ENCODE results near the gene GRIFIN. TPM values are rescaled to one million over a fixed set of nuclear protein-coding genes. Genes with fewer than 3 reads are reported as not detected.
"Not testable (repeated sequence)": the region's sequence is repeated elsewhere in the genome, so short reads cannot be mapped to it uniquely, and the experiment has no call there.

GRIFIN gene
- total and polyA plus RNA-seq, 2 donors = not detected

DNA sequence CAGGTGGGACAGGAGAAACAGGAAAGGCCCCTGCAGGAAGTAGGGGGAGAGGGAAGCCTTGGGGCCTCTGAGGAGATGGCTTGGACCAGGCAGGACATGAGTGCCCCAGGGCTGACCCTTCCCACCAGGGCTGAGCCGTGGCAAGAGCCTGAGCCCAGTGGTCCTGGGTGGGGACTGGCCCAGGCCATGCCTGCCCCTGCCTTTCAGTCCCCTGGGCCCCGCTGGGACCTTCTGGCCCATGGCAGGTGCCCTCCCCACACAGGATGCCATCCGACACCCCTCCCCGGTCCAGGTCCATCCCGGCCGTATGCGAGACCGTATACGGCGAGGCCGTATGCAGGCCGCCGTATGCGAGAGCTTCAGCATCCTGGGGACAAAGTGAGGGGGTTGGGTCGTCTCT, 2.0 kb downstream of the GRIFIN start:
- Histone ChIP-seq H3K4me3 (ENCODE audit: low read depth, low read length) (no peak overlapping the region), H3K36me3 (ENCODE audit: insufficient read depth) (no peaks in the 10 kb centered on the region), H3K4me1 (ENCODE audit: insufficient read depth) (no peaks in the 10 kb centered on the region), H3K27ac (ENCODE audit: low read depth) (no peak overlapping the region)
- WGBS = 76% methylated on average over 15 of the region's 15 CpGs
- DNase-seq (ENCODE audit: extremely low spot score) = no peak

DNA sequence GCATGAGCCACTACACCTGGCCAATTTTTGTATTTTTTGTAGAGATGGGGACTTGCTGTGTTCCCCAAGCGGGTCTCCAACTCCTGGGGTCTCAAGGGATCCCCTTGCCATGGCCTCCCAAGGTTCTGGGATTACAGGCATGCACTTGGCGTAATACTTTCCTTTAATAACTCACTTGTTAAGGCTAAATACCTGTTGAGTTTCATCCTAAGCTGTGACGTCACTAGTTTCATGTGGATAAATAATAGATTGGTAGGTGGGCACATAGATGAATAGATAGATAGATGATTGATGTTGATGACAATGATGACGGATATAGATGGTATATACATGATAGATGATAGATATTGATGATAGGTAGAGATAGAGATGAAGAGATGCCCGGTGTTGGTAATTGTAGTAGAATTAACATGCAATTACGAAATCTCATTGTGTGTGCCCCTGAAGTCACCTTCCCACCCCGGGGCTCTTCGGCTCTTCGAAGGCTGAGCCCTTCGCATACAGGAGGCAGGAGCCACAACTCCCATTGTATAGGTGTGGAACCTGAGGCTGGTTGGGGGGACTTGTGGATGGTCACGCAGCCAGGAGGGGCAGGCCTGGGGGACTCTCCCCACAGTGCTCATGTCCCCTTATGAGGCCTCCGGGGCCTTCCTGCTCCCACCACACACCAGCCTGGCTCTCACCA, 2.6 kb downstream of the GRIFIN start:
- 79% methylated on average over 12 of the region's 12 CpGs for WGBS
- Histone ChIP-seq H3K27ac (ENCODE audit: low read depth) (no peak overlapping the region), H3K4me3 (ENCODE audit: low read depth, low read length) (no peak overlapping the region), H3K4me1 (ENCODE audit: insufficient read depth) (no peaks in the 10 kb centered on the region), H3K36me3 (ENCODE audit: insufficient read depth) (no peaks in the 10 kb centered on the region)
- no peak for DNase-seq (ENCODE audit: extremely low spot score)

DNA sequence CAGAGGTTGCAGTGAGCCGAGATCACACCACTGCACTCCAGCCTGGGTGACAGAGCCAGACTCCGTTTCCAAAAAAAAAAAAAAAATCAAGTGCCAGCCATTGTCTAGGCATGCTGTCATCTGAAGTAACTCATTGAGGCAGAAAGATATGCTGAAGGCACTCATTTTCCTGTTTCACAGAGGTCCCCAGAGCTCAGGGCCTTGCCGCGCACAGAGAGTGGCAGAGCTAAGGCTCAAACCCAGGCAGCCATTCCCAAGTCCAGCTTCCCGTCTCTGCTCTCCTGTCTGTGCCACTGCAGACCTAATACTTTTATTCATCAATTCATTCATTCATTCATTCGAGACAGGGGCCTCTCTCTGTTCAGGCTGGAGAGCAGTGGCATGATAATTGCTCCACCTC, 3.5 kb downstream of the GRIFIN start:
- Histone ChIP-seq H3K36me3 (ENCODE audit: insufficient read depth) (no peaks in the 10 kb centered on the region), H3K4me3 (ENCODE audit: low read depth, low read length) (no peak overlapping the region), H3K27ac (ENCODE audit: low read depth) (no peak overlapping the region), H3K4me1 (ENCODE audit: insufficient read depth) (no peaks in the 10 kb centered on the region)
- 91% methylated on average over 6 of the region's 6 CpGs for WGBS
- no peak for DNase-seq (ENCODE audit: extremely low spot score)

DNA sequence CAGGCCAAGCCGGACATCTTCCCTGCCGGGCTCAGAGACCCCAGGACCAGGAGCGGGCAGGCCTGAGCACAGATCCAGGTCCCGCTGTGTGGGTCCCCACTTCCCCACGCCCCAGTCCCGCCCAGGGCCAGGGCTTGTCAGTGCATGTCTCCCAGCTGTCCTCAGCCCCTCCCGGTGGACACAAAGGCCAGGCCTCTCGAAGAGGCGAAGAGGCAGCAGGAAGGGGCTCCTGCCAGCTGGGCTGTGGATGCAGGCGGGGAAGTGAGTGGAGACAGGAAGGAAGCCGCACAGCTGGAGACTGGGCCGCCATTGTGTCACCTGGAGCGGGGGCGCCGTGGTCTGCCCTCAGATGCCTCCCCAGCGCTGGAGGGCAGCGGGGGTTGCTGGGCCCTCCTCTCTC, 4.8 kb downstream of the GRIFIN start:
- Histone ChIP-seq H3K36me3 (ENCODE audit: insufficient read depth) (no peaks in the 10 kb centered on the region), H3K4me1 (ENCODE audit: insufficient read depth) (no peaks in the 10 kb centered on the region), H3K27ac (ENCODE audit: low read depth) (peak overlapping the region; percentile 53), H3K4me3 (ENCODE audit: low read depth, low read length) (no peak overlapping the region)
- DNase-seq (ENCODE audit: extremely low spot score) = peak; percentile 36
- 25% methylated on average over 17 of the region's 17 CpGs for WGBS

DNA sequence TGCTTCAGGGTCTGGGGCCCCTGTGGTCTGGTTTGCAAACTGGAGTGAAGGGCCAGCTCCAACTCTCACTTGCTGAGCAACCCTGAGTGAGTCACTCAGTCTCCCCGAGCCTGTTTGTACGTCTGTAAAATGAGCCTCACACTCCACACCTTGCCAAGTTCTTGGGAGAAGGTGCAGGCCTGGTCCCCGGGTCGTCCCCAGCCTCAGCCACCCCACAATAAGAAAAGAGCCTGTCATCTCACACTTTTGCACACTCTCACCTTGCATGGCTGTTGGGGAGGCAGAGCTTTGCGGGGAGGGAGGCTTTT, 5.2 kb downstream of the GRIFIN start:
- no peak for DNase-seq (ENCODE audit: extremely low spot score)
- Histone ChIP-seq H3K4me3 (ENCODE audit: low read depth, low read length) (no peak overlapping the region), H3K4me1 (ENCODE audit: insufficient read depth) (no peaks in the 10 kb centered on the region), H3K27ac (ENCODE audit: low read depth) (peak overlapping the region; percentile 16), H3K36me3 (ENCODE audit: insufficient read depth) (no peaks in the 10 kb centered on the region)
- 32% methylated on average over 5 of the region's 5 CpGs for WGBS

DNA sequence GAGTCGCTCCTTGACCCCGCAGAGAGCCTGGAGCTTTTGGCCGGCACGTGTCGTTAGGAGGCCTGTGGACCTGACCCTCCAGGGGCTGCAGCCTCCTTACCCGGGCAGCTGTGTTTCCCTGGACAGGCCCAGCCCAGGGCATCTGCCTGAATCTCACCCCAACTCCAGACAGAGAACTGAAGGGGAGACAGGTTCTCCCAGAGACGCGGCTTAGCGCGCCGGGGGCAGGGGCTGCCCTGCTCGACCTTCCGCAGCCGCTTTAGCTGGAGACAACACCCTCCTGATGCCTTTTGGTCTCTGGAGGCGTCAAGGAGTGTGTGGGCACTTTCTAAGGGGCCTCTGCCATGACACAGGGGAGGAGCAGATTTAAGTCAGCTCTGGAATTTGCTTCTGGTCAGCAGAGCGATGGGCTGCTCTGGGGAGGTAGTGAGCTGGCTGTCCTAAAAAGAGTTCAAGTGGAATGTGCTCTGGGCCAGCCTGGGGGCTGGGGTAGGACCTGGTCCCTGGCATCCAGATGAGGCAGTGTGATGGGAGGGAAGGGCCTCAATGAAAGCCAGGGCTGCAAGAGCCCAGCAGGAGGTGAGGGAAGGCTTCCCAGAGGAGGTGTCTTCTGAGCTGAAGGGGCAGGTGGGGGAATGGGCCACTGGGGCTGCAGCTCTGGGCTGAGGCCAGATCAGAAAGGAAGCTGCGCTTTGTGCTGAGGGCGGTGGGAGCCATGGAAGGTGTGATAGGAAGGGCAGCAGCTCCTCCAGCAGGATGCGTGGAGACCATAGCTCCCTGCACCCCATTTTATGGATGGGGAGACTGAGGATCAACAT, 5.8 kb downstream of the GRIFIN start:
- no peak for DNase-seq (ENCODE audit: extremely low spot score)
- H3K27ac ChIP-seq (ENCODE audit: low read depth) = no peak overlapping the region
- H3K4me1 ChIP-seq (ENCODE audit: insufficient read depth) = no peaks in the 10 kb centered on the region
- WGBS = 80% methylated on average over 19 of the region's 19 CpGs
- H3K36me3 ChIP-seq (ENCODE audit: insufficient read depth) = no peaks in the 10 kb centered on the region
- H3K4me3 ChIP-seq (ENCODE audit: low read depth, low read length) = no peak overlapping the region

DNA sequence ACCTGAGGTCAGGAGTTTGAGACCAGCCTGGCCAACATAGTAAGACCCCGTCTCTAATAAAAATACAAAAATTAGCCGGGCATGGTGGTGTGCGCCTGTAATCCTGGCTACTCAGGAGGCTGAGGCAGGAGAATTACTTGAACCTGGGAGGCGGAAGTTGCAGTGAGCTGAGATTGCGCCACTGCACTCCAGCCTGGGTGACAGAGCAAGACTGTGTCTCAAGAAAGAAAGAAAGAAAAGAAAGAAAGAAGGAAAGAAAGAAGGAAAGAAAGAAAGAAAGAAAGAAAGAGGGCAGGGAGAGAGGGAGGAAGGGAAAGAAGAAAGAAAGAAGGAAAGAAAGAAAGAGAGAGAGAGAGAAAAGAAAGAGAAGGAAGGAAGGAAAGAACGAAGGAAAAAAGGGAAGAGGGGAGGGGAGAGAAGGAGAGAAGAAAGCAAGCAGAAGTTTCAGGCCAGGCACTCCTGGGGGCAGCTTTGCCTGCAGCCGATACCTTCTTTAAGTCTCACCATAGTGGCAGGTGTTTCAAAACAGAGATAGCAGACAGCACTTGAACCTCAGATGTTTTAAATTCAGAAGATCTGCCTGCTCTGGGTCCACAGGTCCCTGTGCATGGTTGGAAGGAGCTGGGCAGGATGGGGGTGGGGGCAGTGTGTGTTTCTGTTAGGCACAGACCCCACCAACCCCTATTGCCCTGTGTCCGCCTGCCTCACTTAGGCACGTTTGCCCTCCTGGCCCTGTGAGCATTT, 6.6 kb downstream of the GRIFIN start:
- H3K36me3 ChIP-seq (ENCODE audit: insufficient read depth); H3K4me3 ChIP-seq (ENCODE audit: low read depth, low read length); H3K27ac ChIP-seq (ENCODE audit: low read depth); DNase-seq (ENCODE audit: extremely low spot score); H3K4me1 ChIP-seq (ENCODE audit: insufficient read depth): not testable (repeated sequence)
- WGBS = 86% methylated on average over 9 of the region's 9 CpGs

DNA sequence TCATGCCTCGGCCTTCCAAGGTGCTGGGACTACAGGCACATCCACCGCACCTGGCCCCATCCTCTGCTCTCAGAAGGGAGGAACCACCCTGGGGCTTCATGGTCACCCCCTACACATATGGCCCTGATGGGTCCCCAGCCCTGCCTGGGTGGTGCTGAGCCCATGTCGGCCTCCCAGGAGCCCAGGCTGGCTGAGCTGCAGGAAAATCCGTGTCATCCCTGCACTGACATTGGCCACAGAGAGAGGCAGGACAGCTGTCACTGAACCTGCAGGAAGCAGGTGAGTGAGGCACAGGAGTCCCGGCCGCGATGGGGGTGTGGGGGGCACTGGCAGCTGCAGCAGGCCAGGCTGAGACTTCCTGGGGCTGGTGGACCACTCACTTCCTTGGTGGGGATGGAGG, 8.0 kb downstream of the GRIFIN start:
- no peak for DNase-seq (ENCODE audit: extremely low spot score)
- Histone ChIP-seq H3K4me3 (ENCODE audit: low read depth, low read length) (no peak overlapping the region), H3K27ac (ENCODE audit: low read depth) (no peak overlapping the region), H3K4me1 (ENCODE audit: insufficient read depth) (no peaks in the 10 kb centered on the region), H3K36me3 (ENCODE audit: insufficient read depth) (no peaks in the 10 kb centered on the region)
- 73% methylated on average over 7 of the region's 7 CpGs for WGBS

DNA sequence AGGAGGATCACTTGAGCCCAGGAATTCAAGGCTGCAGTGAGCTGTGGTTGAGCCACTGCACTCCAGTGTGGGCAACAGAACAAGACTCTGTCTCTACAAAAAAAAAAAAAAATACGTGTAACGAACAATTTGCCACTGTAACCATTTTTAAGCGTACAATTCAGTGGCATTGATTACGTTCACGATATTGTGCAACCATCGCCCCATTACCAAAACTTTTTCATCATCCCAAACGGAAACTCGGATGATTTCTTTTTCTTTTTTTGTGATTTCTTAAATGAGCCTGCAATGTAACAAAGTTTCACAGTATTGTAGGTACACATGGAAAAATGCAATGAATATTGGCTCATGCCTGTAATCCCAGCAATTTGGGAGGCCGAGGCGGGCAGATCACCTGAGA, 9.5 kb downstream of the GRIFIN start:
- no peak for DNase-seq (ENCODE audit: extremely low spot score)
- Histone ChIP-seq H3K4me1 (ENCODE audit: insufficient read depth) (no peaks in the 10 kb centered on the region), H3K36me3 (ENCODE audit: insufficient read depth) (no peaks in the 10 kb centered on the region), H3K4me3 (ENCODE audit: low read depth, low read length) (no peak overlapping the region), H3K27ac (ENCODE audit: low read depth) (no peak overlapping the region)
- WGBS = 93% methylated on average over 10 of the region's 10 CpGs

DNA sequence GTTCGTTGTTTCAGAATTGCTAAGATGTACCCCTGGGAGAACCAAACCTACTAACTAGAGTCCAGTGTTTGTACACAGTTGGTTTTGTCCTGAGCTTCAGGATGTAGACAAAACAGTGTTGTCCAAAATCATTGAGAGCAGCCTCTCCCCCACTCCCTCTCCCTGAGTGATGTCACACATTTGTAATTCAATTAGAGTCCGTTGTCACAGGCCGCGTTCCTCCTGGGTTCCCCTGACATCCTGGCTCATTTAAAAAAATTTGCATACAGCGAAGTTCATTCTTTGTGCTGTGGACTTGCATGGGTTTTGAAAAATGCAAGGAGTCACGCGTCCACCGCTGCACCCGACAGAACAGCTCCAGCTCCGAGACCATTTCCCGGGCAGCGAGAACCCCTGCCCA, 10.3 kb downstream of the GRIFIN start:
- DNase-seq (ENCODE audit: extremely low spot score) = no peak
- H3K4me3 ChIP-seq (ENCODE audit: low read depth, low read length) = no peak overlapping the region
- H3K4me1 ChIP-seq (ENCODE audit: insufficient read depth) = no peaks in the 10 kb centered on the region
- no peak overlapping the region for H3K27ac ChIP-seq (ENCODE audit: low read depth)
- no peaks in the 10 kb centered on the region for H3K36me3 ChIP-seq (ENCODE audit: insufficient read depth)
- WGBS = 70% methylated on average over 12 of the region's 12 CpGs

DNA sequence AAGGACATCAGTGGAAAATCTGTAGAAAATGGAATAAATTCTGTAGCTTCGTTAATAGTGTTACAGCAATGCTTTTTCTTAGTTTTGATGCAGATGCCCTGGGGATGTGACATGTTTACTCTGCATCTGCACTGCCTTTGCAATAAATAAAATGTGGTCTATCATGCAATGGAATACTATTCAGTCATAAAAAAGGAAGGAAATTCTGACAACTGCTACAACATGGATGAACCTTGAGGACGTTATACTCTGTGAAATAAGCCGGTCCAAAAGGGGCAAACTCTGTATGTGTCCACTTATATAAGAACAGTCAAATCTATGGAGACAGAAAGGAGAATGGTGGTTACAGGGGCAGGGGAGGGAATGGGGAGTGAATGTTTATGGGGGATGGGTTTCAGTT, 13.5 kb downstream of the GRIFIN start:
- Histone ChIP-seq H3K36me3 (ENCODE audit: insufficient read depth) (no peaks in the 10 kb centered on the region), H3K27ac (ENCODE audit: low read depth) (no peak overlapping the region), H3K4me3 (ENCODE audit: low read depth, low read length) (no peak overlapping the region), H3K4me1 (ENCODE audit: insufficient read depth) (no peaks in the 10 kb centered on the region)
- no peak for DNase-seq (ENCODE audit: extremely low spot score)
- WGBS = 84% methylated on average over 3 of the region's 3 CpGs

DNA sequence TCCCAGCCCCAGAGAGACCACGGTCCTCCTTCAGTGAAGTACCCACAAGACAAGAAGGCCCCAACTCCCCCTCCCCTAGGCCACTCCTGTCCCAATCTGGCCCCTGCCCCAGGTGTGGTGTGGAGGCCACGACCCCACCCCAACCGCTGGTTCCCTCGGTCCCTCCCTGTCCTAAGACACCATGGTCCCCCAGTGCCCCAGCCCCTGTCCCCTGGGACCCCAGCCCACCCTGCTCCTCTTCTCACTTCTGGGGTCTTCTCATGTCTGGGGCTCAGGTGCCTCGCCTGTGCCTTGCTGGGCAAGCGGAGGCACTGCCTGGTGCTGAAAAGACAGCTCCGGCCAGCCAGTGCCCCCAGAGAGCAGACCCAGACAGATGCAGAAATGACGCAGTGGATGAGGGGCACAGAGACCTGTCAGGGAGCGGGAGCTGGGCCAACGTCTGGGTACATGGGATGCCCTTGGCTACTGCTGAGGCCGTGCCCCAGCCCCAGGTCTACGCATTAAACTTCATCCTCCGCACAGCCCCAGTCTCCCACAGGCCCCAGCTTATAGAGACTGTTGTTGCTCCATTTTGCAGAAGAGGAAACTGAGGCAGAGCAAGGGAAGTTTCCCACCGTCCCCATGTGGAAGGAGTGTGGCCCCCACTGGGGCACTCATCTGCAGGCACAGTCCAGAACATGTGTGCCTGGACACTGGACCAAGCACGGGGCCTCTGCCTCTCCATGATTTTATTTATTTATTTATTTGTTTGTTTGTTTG, 14.8 kb downstream of the GRIFIN start:
- Histone ChIP-seq H3K36me3 (ENCODE audit: insufficient read depth) (no peaks in the 10 kb centered on the region), H3K4me3 (ENCODE audit: low read depth, low read length) (no peak overlapping the region), H3K4me1 (ENCODE audit: insufficient read depth) (no peaks in the 10 kb centered on the region), H3K27ac (ENCODE audit: low read depth) (no peak overlapping the region)
- WGBS = 75% methylated on average over 15 of the region's 15 CpGs
- DNase-seq (ENCODE audit: extremely low spot score) = no peak

DNA sequence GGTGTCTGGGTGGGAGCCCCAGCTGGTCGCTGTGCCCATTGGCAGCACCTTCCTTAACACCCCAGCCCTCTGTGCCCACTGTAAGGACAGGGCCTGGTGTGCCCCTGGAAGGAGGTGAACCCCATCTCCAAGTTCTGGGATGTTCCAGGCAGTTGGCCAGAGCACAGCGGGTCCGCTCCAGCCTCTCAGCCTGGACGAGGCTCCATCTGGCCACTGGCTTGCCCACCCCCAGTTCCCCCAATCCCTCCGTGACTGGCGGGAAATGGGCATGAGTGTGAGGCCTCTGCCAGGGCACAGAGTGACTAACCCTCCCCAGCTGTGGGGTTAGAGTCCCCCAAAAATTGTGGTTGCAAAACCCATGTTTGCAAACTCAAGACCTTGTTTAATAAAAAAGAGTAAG, 15.6 kb downstream of the GRIFIN start:
- 93% methylated on average over 6 of the region's 6 CpGs for WGBS
- no peaks in the 10 kb centered on the region for H3K36me3 ChIP-seq (ENCODE audit: insufficient read depth)
- H3K4me1 ChIP-seq (ENCODE audit: insufficient read depth) = no peaks in the 10 kb centered on the region
- no peak for DNase-seq (ENCODE audit: extremely low spot score)
- H3K4me3 ChIP-seq (ENCODE audit: low read depth, low read length) = no peak overlapping the region
- no peak overlapping the region for H3K27ac ChIP-seq (ENCODE audit: low read depth)
